ENCODE measurements around the gene PRDM12.

Gene PRDM12

GRCh38 chr9:130664251-130665028 lies at the start of gene PRDM12:
TSS of gene PRDM12 (plus strand) at chr9:130664594. CDS start at chr9:130664654, 60 bp downstream.
- DNase-seq = no peak

GRCh38 chr9:130616451-130616850 lies 47.9 kb upstream of the PRDM12 start:
- no peak for DNase-seq

GRCh38 chr9:130623466-130623865 lies 40.9 kb upstream of the PRDM12 start:
- no peak for DNase-seq

- no peak for DNase-seq
These were observed 40.2 kb upstream of the PRDM12 start for GRCh38 chr9:130624154-130624553.

- no peak for DNase-seq
These were observed 38.0 kb upstream of the PRDM12 start for GRCh38 chr9:130626249-130626996.

GRCh38 chr9:130627051-130627450 lies 37.3 kb upstream of the PRDM12 start:
- DNase-seq = no peak

GRCh38 chr9:130627896-130628792 lies 36.2 kb upstream of the PRDM12 start:
- DNase-seq = no peak

- no peak for DNase-seq
These were observed 34.8 kb upstream of the PRDM12 start for GRCh38 chr9:130629443-130630070.

- DNase-seq = no peak
These were observed 34.3 kb upstream of the PRDM12 start for GRCh38 chr9:130630071-130630450.

GRCh38 chr9:130630506-130631330 lies 33.7 kb upstream of the PRDM12 start:
- no peak for DNase-seq

GRCh38 chr9:130631331-130632080 lies 32.9 kb upstream of the PRDM12 start:
- DNase-seq = no peak

- no peak for DNase-seq
These were observed 32.2 kb upstream of the PRDM12 start for GRCh38 chr9:130632081-130632710.

GRCh38 chr9:130632841-130633240 lies 31.6 kb upstream of the PRDM12 start:
- no peak for DNase-seq

GRCh38 chr9:130633336-130634190 lies 30.8 kb upstream of the PRDM12 start:
- no peak for DNase-seq

GRCh38 chr9:130634191-130634768 lies 30.1 kb upstream of the PRDM12 start:
- no peak for DNase-seq

GRCh38 chr9:130634801-130635200 lies 29.6 kb upstream of the PRDM12 start:
- DNase-seq = no peak

GRCh38 chr9:130635306-130635705 lies 29.1 kb upstream of the PRDM12 start:
- DNase-seq = no peak

- no peak for DNase-seq
These were observed 28.4 kb upstream of the PRDM12 start for GRCh38 chr9:130635721-130636647.

All from NCI-H526 (cell line).